Thyroid gland (tissue), 4 donors: ENCODE data around the gene PARG. TPM values are rescaled to one million over a fixed set of nuclear protein-coding genes. Genes with fewer than 3 reads are reported as not detected.

Experiments used
- DNase-seq, 2 donors: peaks; one replicate each; pipeline ENCODE4 v3.0.0-alpha.2; 2019
- H3K27ac ChIP-seq, 3 donors: fragments of 200-600 bp; sonication (generic); 1 replicate in 2 of 3; 2 replicates in 1 of 3; pipeline ENCODE4 v1.5.1; 2016 to 2019; ENCODE audit warnings: mild to moderate bottlenecking in 1 of 3, moderate library complexity in 1 of 3
- H3K27me3 ChIP-seq: fragments of 200-600 bp; sonication (generic); one replicate; pipeline ENCODE4 v1.5.1; 2019
- H3K36me3 ChIP-seq, 2 donors: fragments of 200-600 bp; sonication (generic); one replicate each; pipeline ENCODE4 v1.5.1; 2016 to 2019
- H3K4me1 ChIP-seq, 2 donors: fragments of 200-600 bp; sonication (generic); one replicate each; pipeline ENCODE4 v1.5.1; 2017 to 2019
- H3K4me3 ChIP-seq, 3 donors: fragments of 200-600 bp; sonication (generic); replicated peaks in 1 of 3; 1 replicate in 2 of 3; 2 replicates in 1 of 3; pipeline ENCODE4 v1.5.1; 2016; ENCODE audit warnings: mild to moderate bottlenecking in 1 of 3
- H3K9me3 ChIP-seq: fragments of 200-600 bp; sonication (generic); one replicate; pipeline ENCODE4 v1.5.1; 2017
- POLR2A ChIP-seq, 2 donors: fragments of 450-650 bp; IDR thresholded peaks; one replicate each; pipeline ENCODE4 v1.6.1; 2017; ENCODE audit warnings: antibody characterized with exemption in 2 of 2, mild to moderate bottlenecking in 2 of 2, moderate library complexity in 1 of 2
- WGBS, 2 donors: methylation state at CpG; one replicate each; pipeline ENCODE4 v1.1.5; 2017; 5-methylcytosine and 5-hydroxymethylcytosine counted together
- intact Hi-C: fragments of 100-400 bp; cut with DNase I; formaldehyde crosslinking; loops from one replicate; pipeline ENCODE4 v1.15.1; 2023
- total RNA-seq, 4 donors: library from RNA; depleted of rRNA; stranded (reverse); fragments of >200 nt; gene quantifications; one replicate each; pipeline ENCODE4 v1.2.3, GENCODE V29; 2016
- TF ChIP-seq, protein P1 (sequence below), 6 experiments: fragments of 200-600 bp in 3 of 6; fragments of 450-650 bp in 3 of 6; sonication (generic) in 3 of 6; IDR thresholded peaks; one replicate each; pipeline ENCODE4 v1.5.1; 2016 to 2019; ENCODE audit warnings: antibody characterized with exemption in 6 of 6, mild to moderate bottlenecking in 2 of 6, inconsistent platforms in 1 of 6, moderate library complexity in 1 of 6

PARG gene
- total RNA-seq, 4 donors from 2014 or later = 22.0 to 32.4 (median 23.5) TPM

DNA sequence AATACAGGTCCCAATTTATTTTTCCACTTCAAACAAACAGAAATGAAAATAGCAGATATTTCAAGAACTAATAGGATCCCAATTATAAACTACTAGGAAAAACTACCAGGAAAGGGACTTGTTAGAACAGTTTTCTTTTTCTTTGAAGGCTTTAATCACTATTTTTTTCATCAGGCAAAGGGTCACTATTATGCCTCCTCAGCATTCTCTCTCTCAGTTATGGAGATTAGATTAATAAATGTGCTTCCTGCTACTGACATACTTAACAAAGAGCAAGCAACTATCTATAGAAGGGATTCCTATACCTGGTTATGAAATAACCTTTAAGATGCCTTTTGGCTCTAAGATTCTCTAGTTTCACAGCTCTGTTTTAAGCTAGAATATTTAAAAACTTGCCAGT lies 108.7 kb downstream of the PARG start:
- no peaks in the 10 kb centered on the region for H3K4me1 ChIP-seq
- H3K9me3 ChIP-seq = no peaks in the 10 kb centered on the region
- H3K36me3 ChIP-seq = peaks cover 0 to 5% of the 10 kb centered on the region in 2 donors
- no peak for TF ChIP-seq POLR2A (IDR thresholded peaks at IDR 0.05)
- TF ChIP-seq, protein P1, sequence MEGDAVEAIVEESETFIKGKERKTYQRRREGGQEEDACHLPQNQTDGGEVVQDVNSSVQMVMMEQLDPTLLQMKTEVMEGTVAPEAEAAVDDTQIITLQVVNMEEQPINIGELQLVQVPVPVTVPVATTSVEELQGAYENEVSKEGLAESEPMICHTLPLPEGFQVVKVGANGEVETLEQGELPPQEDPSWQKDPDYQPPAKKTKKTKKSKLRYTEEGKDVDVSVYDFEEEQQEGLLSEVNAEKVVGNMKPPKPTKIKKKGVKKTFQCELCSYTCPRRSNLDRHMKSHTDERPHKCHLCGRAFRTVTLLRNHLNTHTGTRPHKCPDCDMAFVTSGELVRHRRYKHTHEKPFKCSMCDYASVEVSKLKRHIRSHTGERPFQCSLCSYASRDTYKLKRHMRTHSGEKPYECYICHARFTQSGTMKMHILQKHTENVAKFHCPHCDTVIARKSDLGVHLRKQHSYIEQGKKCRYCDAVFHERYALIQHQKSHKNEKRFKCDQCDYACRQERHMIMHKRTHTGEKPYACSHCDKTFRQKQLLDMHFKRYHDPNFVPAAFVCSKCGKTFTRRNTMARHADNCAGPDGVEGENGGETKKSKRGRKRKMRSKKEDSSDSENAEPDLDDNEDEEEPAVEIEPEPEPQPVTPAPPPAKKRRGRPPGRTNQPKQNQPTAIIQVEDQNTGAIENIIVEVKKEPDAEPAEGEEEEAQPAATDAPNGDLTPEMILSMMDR (IDR thresholded peaks at IDR 0.05) = no peak
- H3K27me3 ChIP-seq = no peaks in the 10 kb centered on the region
- no peak overlapping the region for H3K4me3 ChIP-seq
- H3K27ac ChIP-seq = no peak overlapping the region
- DNase-seq = no peak
- intact Hi-C loops = no loop called here

DNA sequence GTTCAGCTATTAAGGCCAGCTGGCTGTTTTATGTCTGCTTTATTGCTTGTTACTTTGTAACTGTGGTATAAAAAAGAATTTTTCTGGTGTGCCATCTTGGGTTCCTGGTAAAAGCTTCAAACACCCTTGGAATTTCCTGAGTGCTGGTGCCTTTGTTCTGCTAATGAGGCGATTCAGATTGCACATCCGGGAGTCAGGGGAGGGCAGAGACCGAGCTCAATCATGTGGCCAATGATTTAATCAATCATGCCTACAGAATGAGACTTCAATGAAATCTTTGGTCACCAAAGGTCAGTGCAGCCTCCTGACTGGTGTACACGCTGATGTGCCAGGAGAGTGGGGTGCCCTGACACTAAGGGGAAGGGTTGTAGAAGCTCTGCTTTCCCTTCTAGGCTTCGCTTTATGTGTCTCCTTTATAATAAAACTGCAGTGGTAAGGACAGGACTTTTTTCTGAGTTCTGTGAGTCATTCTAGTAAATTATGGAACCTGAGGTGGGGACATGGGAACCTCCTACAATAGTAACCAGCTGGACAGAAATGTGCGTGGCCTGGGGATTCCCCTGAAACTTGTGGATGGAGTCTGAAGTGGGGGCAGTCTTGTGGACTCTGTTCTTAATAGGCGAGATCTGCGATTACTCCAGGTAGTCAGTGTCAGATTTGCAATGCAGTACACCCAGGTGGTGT lies 110.3 kb downstream of the PARG start:
- 79 to 83% methylated on average over 8 of the region's 8 CpGs for WGBS, 2 donors
- H3K27ac ChIP-seq = no peak overlapping the region
- intact Hi-C loops = no loop called here
- no peaks in the 10 kb centered on the region for H3K9me3 ChIP-seq
- H3K27me3 ChIP-seq = no peaks in the 10 kb centered on the region
- no peak for DNase-seq
- peaks cover 0 to 5% of the 10 kb centered on the region in 2 donors for H3K36me3 ChIP-seq
- H3K4me3 ChIP-seq = no peak overlapping the region
- no peak for TF ChIP-seq POLR2A (IDR thresholded peaks at IDR 0.05)
- TF ChIP-seq, protein P1 (IDR thresholded peaks at IDR 0.05) = no peak
- no peaks in the 10 kb centered on the region for H3K4me1 ChIP-seq

DNA sequence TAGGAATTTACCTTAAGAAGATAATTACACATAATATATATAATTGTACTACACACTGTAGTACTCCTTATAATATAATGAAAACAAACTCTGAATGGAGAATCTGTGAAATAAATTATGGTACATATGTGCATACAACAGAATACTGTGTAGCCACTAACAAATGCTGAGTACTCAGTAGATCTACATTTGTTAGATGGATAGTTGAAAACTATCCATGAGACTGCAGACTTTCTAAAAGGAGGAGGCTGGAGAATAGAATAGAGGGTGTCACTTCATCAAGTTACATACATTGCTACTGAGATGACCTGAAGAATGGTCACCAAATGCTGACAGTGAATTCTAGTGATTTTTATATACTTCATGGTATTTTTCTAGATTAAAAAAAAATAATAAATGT lies 111.0 kb downstream of the PARG start:
- TF ChIP-seq POLR2A (IDR thresholded peaks at IDR 0.05) = no peak
- TF ChIP-seq, protein P1 (IDR thresholded peaks at IDR 0.05) = no peak
- intact Hi-C loops = no loop called here
- H3K36me3 ChIP-seq = peaks cover 0 to 5% of the 10 kb centered on the region in 2 donors

DNA sequence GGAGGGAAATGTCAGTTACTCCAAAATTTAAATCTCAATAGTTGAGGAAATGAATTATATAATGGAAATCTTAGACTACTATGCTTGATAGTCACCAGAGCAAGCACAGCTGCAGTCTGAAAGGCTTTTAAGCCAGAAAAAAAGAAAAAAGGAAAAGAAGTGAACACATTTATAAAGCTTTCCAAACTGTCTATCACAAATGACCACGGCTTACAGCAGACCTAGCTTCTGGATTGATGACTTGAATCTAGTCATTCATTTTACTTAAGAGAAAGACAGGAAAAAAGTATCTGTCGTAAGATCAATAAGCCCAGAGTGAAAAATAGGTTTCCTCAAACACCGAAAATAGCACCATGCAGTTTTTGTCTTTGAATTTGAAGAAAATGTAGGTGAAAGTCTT lies 111.8 kb downstream of the PARG start:
- peaks cover 0 to 5% of the 10 kb centered on the region in 2 donors for H3K36me3 ChIP-seq
- no peak for DNase-seq
- WGBS, 2 donors = 87 to 88% methylated on average over 3 of the region's 3 CpGs
- TF ChIP-seq, protein P1 (IDR thresholded peaks at IDR 0.05) = no peak
- TF ChIP-seq POLR2A (IDR thresholded peaks at IDR 0.05) = no peak
- no peaks in the 10 kb centered on the region for H3K27me3 ChIP-seq
- intact Hi-C loops = no loop called here
- no peaks in the 10 kb centered on the region for H3K4me1 ChIP-seq
- no peak overlapping the region for H3K27ac ChIP-seq
- H3K9me3 ChIP-seq = no peaks in the 10 kb centered on the region
- H3K4me3 ChIP-seq = no peak overlapping the region

More for the DNA sequence above, 111.0 kb downstream of the PARG start:
- no peaks in the 10 kb centered on the region for H3K4me1 ChIP-seq
- no peak for DNase-seq
- no peak overlapping the region for H3K4me3 ChIP-seq
- no peaks in the 10 kb centered on the region for H3K9me3 ChIP-seq
- no peaks in the 10 kb centered on the region for H3K27me3 ChIP-seq
- H3K27ac ChIP-seq = no peak overlapping the region

DNA sequence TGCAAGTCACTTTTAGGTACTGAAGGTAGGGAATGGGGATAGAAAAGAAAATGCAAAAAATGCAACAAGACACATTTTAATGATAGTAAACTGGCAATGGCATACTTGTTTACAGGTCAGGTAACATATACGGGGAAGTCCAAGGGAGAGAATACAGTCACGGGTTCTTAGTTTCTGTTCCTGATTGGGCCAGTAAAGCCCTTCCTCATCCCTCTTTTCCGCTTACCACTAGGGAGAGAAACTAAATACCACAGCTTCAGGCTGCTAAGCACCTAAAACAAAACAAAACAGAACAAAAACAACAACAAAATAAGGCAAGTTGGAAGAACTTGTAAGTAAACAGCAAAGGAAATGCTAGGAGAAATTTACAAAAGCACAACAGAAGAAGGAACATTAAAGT lies 114.5 kb downstream of the PARG start:
- Histone ChIP-seq H3K27ac (no peak overlapping the region), H3K27me3 (no peaks in the 10 kb centered on the region), H3K36me3 (peaks cover 0 to 5% of the 10 kb centered on the region in 2 donors), H3K4me1 (no peaks in the 10 kb centered on the region), H3K4me3 (no peak overlapping the region), H3K9me3 (no peaks in the 10 kb centered on the region)
- no peak for DNase-seq
- TF ChIP-seq, protein P1 (IDR thresholded peaks at IDR 0.05) = no peak
- TF ChIP-seq POLR2A (IDR thresholded peaks at IDR 0.05) = no peak
- WGBS, 2 donors = 88 to 92% methylated on average over 3 of the region's 3 CpGs
- intact Hi-C loops = no loop called here
